K562 (cell line): ENCODE data around the gene CDKN2C. TPM values are rescaled to one million over a fixed set of nuclear protein-coding genes. Genes with fewer than 3 reads are reported as not detected.

ENCODE experiments used
- ATAC-seq: fragments of 200-7000 bp; cut with Tn5 transposase; 3 replicates; pipeline ENCODE4 v1.9.1; 2020; ENCODE audit warnings: moderate library complexity
- BruUV-seq: library from RNA; stranded (reverse); fragments of 400-500 nt; replicated peaks from 2 replicates; lab custom pipeline; 2021; lab: Mats Ljungman, UMichigan
- CTCF ChIA-PET: fragments of 300-600 bp; formaldehyde crosslinking; extraction: SDS; loops from one replicate; lab custom pipeline; 2021; ENCODE audit warnings: low intra/inter-chr PET ratio; lab: Yijun Ruan, JAX
- POLR2A ChIA-PET: fragments of 300-600, 350-650 bp; sonication (Branson Sonifier 250); formaldehyde crosslinking; extraction: SDS; loops from one replicate; lab custom pipeline; 2021; ENCODE audit warnings: antibody characterized with exemption, inconsistent platforms; lab: Yijun Ruan, JAX
- DNase-seq, 4 experiments: peaks; one replicate each; pipeline versions ENCODE4 v3.0.0 to v3.0.0-alpha.2; 2011 to 2018; ENCODE audit warnings: low spot score in 3 of 4, mixed read lengths in 3 of 4; ENCODE audit errors: extremely low read depth in 1 of 4
- FAIRE-seq: peaks from 2 replicates; lab custom pipeline; 2011; peaks lifted over from hg19 to GRCh38; lab: Jason Lieb, UNC
- H2AFZ ChIP-seq: 2 replicates; pipeline ENCODE4 v1.6.0; 2011; ENCODE audit warnings: low read depth, low read length, control low read depth, inconsistent platforms
- H3K27ac ChIP-seq: fragments of 200-600 bp; 3 replicates; pipeline ENCODE4 v1.8.0; 2011; ENCODE audit warnings: low read depth, mild to moderate bottlenecking, control low read depth, inconsistent platforms, low read length, moderate library complexity, mixed read lengths; ENCODE audit errors: extremely low read depth
- H3K27me3 ChIP-seq, 2 experiments: fragments of 300-600 bp in 1 of 2; 2 replicates in 1 of 2; 3 replicates in 1 of 2; pipeline versions ENCODE4 v1.6.0 to v1.8.0; 2011; ENCODE audit warnings: inconsistent platforms in 2 of 2, low read length in 2 of 2, mild to moderate bottlenecking in 1 of 2, mixed read lengths in 1 of 2, moderate library complexity in 1 of 2; ENCODE audit not compliant: control insufficient read depth in 2 of 2, insufficient read depth in 2 of 2
- H3K36me3 ChIP-seq: fragments of 300-600 bp; 3 replicates; pipeline ENCODE4 v1.8.0; 2011; ENCODE audit warnings: mild to moderate bottlenecking, low read length, inconsistent platforms; ENCODE audit not compliant: control insufficient read depth, insufficient read depth
- H3K4me1 ChIP-seq, 2 experiments: fragments of 200-600 bp in 1 of 2; replicated peaks in 1 of 2; 2 replicates in 1 of 2; 3 replicates in 1 of 2; pipeline versions ENCODE4 v1.5.1 to v1.8.0; 2011; ENCODE audit warnings: inconsistent platforms in 2 of 2, low read length in 2 of 2, mild to moderate bottlenecking in 1 of 2, mixed read lengths in 1 of 2, moderate library complexity in 1 of 2; ENCODE audit not compliant: control insufficient read depth in 2 of 2, insufficient read depth in 2 of 2
- H3K4me2 ChIP-seq: 2 replicates; pipeline ENCODE4 v1.6.1; 2011; ENCODE audit warnings: low read length, control low read depth, inconsistent platforms, mixed read lengths; ENCODE audit not compliant: insufficient read depth
- H3K4me3 ChIP-seq: fragments of 200-600 bp; sonication (generic), shearing (Covaris generic); 2 replicates; pipeline ENCODE4 v1.5.1; 2016; ENCODE audit warnings: control low read depth, inconsistent platforms
- H3K79me2 ChIP-seq: fragments of 200-600 bp; 3 replicates; pipeline ENCODE4 v1.8.0; 2011; ENCODE audit warnings: low read length, inconsistent platforms; ENCODE audit not compliant: control insufficient read depth, insufficient read depth
- H3K9ac ChIP-seq, 2 experiments: 2 replicates each; pipeline versions ENCODE4 v1.6.0 to v1.6.1; 2011; ENCODE audit warnings: low read depth in 2 of 2, low read length in 2 of 2, control low read depth in 1 of 2, inconsistent platforms in 1 of 2, mild to moderate bottlenecking in 1 of 2, mixed read lengths in 1 of 2; ENCODE audit not compliant: insufficient read depth in 1 of 2
- H3K9me1 ChIP-seq: one replicate; pipeline ENCODE4 v1.6.0; 2011; ENCODE audit warnings: inconsistent platforms, mild to moderate bottlenecking, low read length, moderate library complexity; ENCODE audit not compliant: control insufficient read depth, insufficient read depth
- H3K9me3 ChIP-seq: replicated peaks from 2 replicates; pipeline ENCODE4 v1.5.1; 2011; ENCODE audit warnings: low read depth, low read length, inconsistent platforms; ENCODE audit not compliant: control insufficient read depth, insufficient read depth
- H4K20me1 ChIP-seq: replicated peaks from 2 replicates; pipeline ENCODE4 v1.6.1; 2011; ENCODE audit warnings: low read length, inconsistent platforms, mixed read lengths; ENCODE audit not compliant: control insufficient read depth, insufficient read depth
- C11orf30 ChIP-seq: fragments of 450-650 bp; IDR thresholded peaks from 2 replicates; pipeline ENCODE4 v1.6.1; 2016; ENCODE audit warnings: low read depth, mild to moderate bottlenecking
- CAMTA2 ChIP-seq: fragments of 250-450 bp; sonication (Bioruptor Pico); conservative IDR thresholded peaks from 2 replicates; pipeline ENCODE4 v1.5.1; 2022
- CUX1 ChIP-seq: fragments of 200-800 bp; sonication (Bioruptor generic); IDR thresholded peaks from 2 replicates; pipeline ENCODE4 v1.6.1; 2016; ENCODE audit warnings: missing genetic modification characterization, missing compliant biosample characterization
- EHMT2 ChIP-seq: fragments of 450-650 bp; IDR thresholded peaks from 2 replicates; pipeline ENCODE4 v1.6.1; 2018; ENCODE audit warnings: antibody characterized with exemption
- GTF2E2 ChIP-seq: fragments of 200-800 bp; sonication (Bioruptor generic); IDR thresholded peaks from 2 replicates; pipeline ENCODE4 v1.6.1; 2016; ENCODE audit warnings: missing genetic modification characterization, missing compliant biosample characterization
- HDAC2 ChIP-seq: fragments of 450-650 bp; IDR thresholded peaks from 2 replicates; pipeline ENCODE4 v1.6.1; 2016; ENCODE audit warnings: mild to moderate bottlenecking
- MAFF ChIP-seq: IDR thresholded peaks from 2 replicates; pipeline ENCODE4 v1.6.1; 2012; ENCODE audit warnings: low read length, improper control_type of control experiment
- MAX ChIP-seq: sonication (generic); formaldehyde crosslinking; IDR thresholded peaks from 2 replicates; pipeline ENCODE4 v1.9.0; 2022; ENCODE audit warnings: mild to moderate bottlenecking, missing genetic modification reagents
- ZNF263 ChIP-seq: sonication (generic); formaldehyde crosslinking; IDR thresholded peaks from 2 replicates; pipeline ENCODE4 v1.8.0; 2022; ENCODE audit warnings: mild to moderate bottlenecking, missing genetic modification reagents, borderline replicate concordance
- WGBS: fragments of 100-300 bp; shearing (Covaris generic); methylation state at CpG from one replicate; pipeline ENCODE4 v1.1.6; 2016; ENCODE audit warnings: low coverage, mixed read lengths; ENCODE audit not compliant: insufficient coverage; ENCODE audit errors: missing lambda C conversion rate; 5-methylcytosine and 5-hydroxymethylcytosine counted together
- in situ Hi-C: fragments of 300-500 bp; cut with MboI; formaldehyde crosslinking; loops from 4 replicates; pipeline ENCODE4 v1.15.0; 2018; ENCODE audit warnings: inconsistent platforms, mixed read lengths
- intact Hi-C: fragments of 100-400 bp; cut with micrococcal nuclease; formaldehyde crosslinking; loops from 2 replicates; pipeline ENCODE4 v1.14.2; 2022
- polyA plus RNA-seq, 8 experiments: library from polyadenylated mRNA; depleted of rRNA in 4 of 8; stranded (reverse) in 5 of 8; unstranded in 3 of 8; fragments of >200 nt; fragmentation: Nextera tagmentation in 2 of 8; fragmentation: Illumina TruSeq in 1 of 8; extraction: Ambion mirVana in 2 of 8; extraction: Trizol in 1 of 8; gene quantifications; 2 replicates each; pipeline versions ENCODE4 v1.2.1 to v1.2.3, GENCODE V29; 2011 to 2014; ENCODE audit warnings: inconsistent platforms in 1 of 8, missing spikeins in 1 of 8
- total RNA-seq, 7 experiments: library from RNA; depleted of rRNA in 6 of 7; stranded (reverse); fragments of >200 nt in 6 of 7; fragmentation: Illumina TruSeq in 2 of 7; extraction: Trizol in 2 of 7; gene quantifications; 2 replicates each; pipeline versions ENCODE4 v1.2.1 to v1.2.3, GENCODE V29; 2011 to 2021; ENCODE audit warnings: low replicate concordance in 1 of 7

CDKN2C gene
- total and polyA plus RNA-seq, 9 of the 15 experiments (the other 6 are each of a cell fraction or from before 2014, with no cell fraction given), result 11.9 to 74.3 (median 45.9) TPM

GRCh38 chr1:50993645-50994044, 23.6 kb downstream of the CDKN2C start (continued):
- no peak for TF ChIP-seq CUX1 (CRISPR knock-in tag)
- no peak for TF ChIP-seq HDAC2
- TF ChIP-seq GTF2E2 (tag), result no peak

- Histone ChIP-seq H3K27ac (no peak overlapping the region), H3K36me3 (no peaks in the 10 kb centered on the region), H2AFZ (no peak overlapping the region), H3K4me3 (no peak overlapping the region), H3K4me2 (no peak overlapping the region), H3K79me2 (no peaks in the 10 kb centered on the region), H3K4me1 (no peaks in the 10 kb centered on the region), H3K9ac (no peak overlapping the region), H3K27me3 (no peaks in the 10 kb centered on the region), H3K9me3 (no peaks in the 10 kb centered on the region; the same call in 1 of the 2 replicates), H3K9me1 (no peaks in the 10 kb centered on the region), H4K20me1 (no peaks in the 10 kb centered on the region)
- FAIRE-seq (no peak), DNase-seq (no peak), ATAC-seq (no peak)
- no TSS peak for BruUV-seq
- intact Hi-C loops, result no loop called here
- ChIA-PET CTCF (no interaction called here), POLR2A (interaction anchor here (1.0 kb wide), 1 partner anchor 13 kb away, joined by 3 read pairs; no protein-coding TSS in a partner anchor)
- WGBS, result 39% methylated on average over 4 of the region's 4 CpGs
- in situ Hi-C loops, result no loop called here
- TF ChIP-seq MAFF (peak; percentile 73), MAX (CRISPR knock-in tag) (no peak), EHMT2 (no peak), ZNF263 (CRISPR knock-in tag) (no peak), CAMTA2 (CRISPR knock-in tag) (no peak), C11orf30 (peak; percentile 55)
These were observed 25.0 kb downstream of the CDKN2C start for GRCh38 chr1:50994997-50995396.
